ENCODE data around the gene FGF14.

GRCh38 chr13:102376318-102376717 lies 25.5 kb downstream of the FGF14 start:
- TF ChIP-seq CTCF (conservative IDR thresholded peaks at IDR 0.05; ENCODE audit: low read depth, low read length) (no peak), EZH2 (IDR thresholded peaks at IDR 0.05; ENCODE audit: low read length, unreplicated experiment) (no peak)

Measured in PC-3 (cell line).